Astrocyte of the hippocampus (primary cell): ENCODE data around the gene ERC1.
"Not testable (repeated sequence)": the region's sequence is repeated elsewhere in the genome, so short reads cannot be mapped to it uniquely, and the experiment has no call there.

ENCODE experiments used
- DNase-seq: peaks from one replicate; pipeline ENCODE4 v3.0.0; 2011; ENCODE audit warnings: low read depth, low spot score

The ERC1 gene

GRCh38 chr12:1185460-1186182 is 194.6 kb downstream of the ERC1 start:
- no peak for DNase-seq

DNA sequence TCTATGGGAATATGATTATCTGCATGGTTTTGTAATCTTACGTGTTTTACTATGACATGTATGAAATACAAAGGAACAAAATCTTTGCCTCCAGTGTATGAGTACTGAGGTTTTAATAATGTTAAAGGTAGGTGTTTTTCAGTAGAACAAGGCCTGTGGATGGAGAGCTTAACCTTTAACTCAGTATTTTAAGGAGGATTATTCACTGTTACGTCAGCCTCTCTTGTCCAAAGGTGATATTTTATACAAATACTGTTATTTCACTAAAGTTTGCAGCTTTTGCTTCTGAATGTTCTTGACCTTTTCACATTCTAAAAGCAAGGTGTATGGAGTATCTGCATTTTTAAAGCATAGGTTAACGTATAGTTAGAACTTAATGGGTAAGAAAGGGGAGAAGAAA is 195.3 kb downstream of the ERC1 start:
- no peak for DNase-seq

- no peak for DNase-seq
These were observed 197.0 kb downstream of the ERC1 start for GRCh38 chr12:1188016-1188415.

DNA sequence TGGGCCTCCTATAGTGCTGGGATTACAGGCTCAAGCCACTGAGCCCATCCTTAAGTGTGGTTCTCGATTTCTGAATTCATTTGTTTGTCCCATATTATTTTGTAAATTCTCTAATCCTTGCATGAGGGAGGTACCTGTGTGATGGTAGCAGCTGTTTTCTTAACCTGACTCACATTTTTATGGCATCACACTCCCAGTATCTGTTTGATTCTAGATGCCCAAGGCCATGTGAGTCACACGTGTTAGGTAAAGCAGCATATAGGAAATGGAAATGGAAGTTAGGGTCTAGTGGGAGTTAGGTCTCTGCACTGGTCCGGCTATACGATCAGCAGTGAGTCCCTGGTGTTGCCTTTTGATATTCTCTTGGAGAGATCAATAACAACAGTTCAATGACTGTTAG is 198.1 kb downstream of the ERC1 start:
- no peak for DNase-seq

GRCh38 chr12:1195513-1195912 is 204.5 kb downstream of the ERC1 start:
- no peak for DNase-seq

DNA sequence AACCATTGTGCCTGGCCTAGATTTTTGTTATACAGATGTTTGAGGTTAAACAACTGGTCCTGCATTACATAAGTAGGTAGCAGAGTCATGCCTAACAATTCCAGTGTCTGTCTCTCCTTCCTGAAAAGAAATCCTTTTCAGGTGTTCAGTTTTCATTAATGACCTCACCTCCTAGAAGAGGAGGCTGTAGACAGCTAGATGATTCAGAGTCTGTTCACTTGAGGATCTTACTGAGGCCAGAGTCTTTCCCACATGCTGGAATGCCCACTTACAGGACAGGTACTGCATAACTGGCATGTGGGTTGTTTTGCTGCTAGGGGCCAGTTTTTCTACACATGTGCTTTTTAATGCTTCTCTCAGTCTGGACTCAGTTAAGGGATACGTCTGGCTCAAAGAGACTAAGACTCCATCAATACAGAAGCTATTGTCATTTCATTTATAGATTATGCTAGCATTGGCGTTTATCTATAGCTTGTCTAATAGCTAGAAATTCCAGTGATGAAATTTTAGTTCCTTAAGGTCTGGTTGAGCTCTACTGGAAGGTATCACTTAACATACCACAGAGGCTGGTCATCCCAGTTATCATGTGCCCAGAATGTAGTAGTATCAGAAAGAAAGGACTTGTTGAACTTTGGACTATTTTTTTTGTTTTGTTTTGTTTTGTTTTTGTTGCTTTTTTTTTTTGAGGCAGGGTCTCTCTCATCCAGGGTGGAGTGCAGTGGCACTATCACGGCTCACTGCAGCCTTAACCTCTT is 206.4 kb downstream of the ERC1 start:
- peak; percentile 58 for DNase-seq

DNA sequence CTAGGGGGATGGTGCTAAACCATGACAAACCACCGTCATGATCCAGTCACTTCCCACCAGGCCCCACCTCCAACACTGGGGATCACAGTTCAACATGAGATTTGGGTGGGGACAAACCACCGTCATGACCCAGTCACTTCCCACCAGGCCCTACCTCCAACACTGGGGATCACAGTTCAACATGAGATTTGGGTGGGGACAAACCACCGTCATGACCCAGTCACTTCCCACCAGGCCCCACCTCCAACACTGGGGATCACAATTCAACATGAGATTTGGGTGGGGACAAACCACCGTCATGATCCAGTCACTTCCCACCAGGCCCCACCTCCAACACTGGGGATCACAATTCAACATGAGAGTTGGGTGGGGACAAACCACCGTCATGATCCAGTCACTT is 207.8 kb downstream of the ERC1 start:
- DNase-seq = not testable (repeated sequence)

DNA sequence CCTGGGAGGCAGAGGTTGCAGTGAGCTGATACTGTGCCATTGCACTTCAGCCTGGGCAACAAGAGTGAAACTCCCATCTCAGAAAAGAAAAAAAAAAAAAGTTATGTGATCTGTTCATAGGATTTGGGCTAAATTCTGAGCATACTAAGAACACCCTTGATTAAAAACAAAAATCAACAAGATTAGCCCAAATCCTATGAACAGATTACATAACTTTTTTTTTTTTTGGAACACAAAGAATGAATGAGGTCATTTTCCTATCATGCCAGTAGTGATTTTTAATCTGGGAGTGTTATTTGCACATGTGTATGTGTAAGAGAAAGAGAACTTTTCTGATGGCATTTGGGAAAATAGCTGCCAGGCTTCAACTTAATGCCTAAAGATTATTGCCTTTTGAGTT is 208.7 kb downstream of the ERC1 start:
- DNase-seq = no peak

GRCh38 chr12:1201030-1201429 is 210.0 kb downstream of the ERC1 start:
- no peak for DNase-seq

GRCh38 chr12:1201886-1202285 is 210.9 kb downstream of the ERC1 start:
- DNase-seq = no peak

DNA sequence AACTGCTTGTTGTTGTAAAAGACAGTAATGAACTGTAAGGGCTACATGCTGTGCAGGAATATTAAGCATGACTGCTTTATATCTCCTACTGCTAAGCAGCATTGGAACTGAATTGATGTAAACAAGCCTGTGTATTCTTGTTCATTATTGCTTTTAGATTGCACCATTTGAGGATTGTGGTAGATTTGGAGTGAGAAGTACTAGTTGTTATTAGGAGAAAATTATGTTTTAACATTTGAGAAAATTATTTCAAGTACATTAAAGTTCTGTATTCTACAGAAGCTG is 212.7 kb downstream of the ERC1 start:
- DNase-seq = no peak

DNA sequence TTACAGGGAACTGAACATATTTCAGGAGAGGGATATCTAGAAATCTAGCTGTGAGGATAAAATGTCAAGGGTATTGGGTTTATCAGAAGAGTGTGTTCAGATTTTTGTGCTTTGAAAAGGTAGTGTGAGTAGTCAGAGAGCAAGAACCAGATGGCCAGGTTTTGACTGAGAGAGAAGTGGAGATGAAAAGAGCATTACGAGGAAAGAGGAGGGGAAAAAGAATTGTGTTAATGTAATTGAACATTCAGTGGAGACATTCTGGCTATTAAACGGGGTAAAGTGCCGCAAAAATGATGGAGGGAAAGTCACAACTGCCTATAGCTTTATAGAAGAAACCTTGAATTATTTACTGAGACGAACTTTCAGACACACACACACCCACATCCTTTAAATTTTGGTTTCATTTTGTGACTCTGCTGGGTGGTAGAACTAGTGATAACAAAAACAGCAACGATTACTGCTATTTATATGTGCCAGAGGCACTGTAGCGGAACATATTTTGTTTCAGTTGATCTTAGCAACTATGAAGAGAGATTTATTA is 213.6 kb downstream of the ERC1 start:
- DNase-seq = peak; percentile 16

GRCh38 chr12:1205512-1206060 is 214.6 kb downstream of the ERC1 start:
- peak; percentile 35 for DNase-seq

DNA sequence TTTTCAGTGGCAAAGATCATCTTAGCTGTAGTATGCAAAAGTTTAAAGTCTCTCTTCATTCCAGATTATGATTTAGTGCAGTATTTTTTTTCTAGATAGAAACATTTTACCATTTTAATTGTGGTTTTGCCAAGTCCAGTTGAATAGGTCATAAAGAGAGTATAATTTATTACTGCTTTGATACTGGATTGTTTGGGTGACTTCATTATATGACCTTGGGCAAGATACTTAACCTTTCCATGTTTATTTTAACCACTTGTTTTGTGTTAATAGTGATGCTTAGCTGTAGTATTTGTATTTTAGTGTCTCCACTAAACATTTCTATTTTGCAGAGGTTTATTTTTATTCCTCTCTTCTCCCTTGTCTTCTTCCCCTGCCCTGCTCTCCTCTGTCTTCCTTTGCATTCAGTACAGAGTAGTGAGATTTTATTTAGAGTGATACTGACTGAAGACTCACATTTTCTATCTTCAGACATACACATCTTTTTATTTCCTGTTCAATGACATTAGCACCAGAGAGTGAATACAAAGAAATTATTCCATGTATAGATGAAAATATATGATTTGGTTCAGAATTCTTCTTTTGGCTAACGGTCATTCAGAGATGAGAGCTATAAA is 215.2 kb downstream of the ERC1 start:
- no peak for DNase-seq

- DNase-seq = no peak
These were observed 216.3 kb downstream of the ERC1 start for GRCh38 chr12:1207276-1207675.

- not testable (repeated sequence) for DNase-seq
These were observed 217.7 kb downstream of the ERC1 start for GRCh38 chr12:1208719-1209118.

DNA sequence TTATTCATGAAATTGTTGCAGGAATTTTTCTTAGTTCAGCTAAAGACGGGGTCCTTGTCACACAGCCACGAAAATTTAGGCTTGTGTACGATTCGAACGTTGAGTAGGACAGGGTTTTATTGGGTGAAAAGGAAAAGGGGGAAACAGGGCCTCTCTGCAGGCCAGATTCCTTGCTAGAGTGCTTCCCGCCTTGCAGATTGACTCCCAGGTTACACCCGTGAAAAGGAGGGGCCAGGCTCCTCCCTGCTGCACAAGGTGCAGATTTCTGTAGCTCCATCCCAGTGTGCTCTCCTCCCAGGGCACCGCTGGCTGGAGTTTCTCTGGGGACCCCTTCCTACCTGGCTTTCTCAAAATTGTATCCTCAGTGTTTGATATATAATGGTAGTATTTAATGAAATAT is 221.5 kb downstream of the ERC1 start:
- no peak for DNase-seq

DNA sequence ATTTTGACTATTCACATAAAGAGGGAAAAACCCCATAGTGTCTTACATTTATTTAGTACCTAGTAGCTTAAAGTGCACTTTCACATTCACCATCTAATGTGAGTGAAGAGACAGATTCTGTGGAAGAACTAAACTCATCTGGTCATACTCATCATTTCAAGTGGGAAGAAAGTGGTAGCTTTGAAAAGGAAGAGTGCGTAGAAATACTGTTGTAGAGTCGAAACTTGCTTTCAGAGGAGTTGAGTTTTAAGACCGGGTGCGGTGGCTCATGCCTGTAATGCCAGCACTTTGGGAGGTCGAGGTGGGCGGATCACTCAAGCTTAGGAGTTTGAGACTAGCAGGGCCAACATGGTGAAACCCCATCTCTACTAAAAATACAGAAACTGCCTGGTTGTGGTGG is 222.2 kb downstream of the ERC1 start:
- no peak for DNase-seq

- no peak for DNase-seq
These were observed 222.7 kb downstream of the ERC1 start for GRCh38 chr12:1213618-1214205.

GRCh38 chr12:1216560-1216959 is 225.5 kb downstream of the ERC1 start:
- no peak for DNase-seq

DNA sequence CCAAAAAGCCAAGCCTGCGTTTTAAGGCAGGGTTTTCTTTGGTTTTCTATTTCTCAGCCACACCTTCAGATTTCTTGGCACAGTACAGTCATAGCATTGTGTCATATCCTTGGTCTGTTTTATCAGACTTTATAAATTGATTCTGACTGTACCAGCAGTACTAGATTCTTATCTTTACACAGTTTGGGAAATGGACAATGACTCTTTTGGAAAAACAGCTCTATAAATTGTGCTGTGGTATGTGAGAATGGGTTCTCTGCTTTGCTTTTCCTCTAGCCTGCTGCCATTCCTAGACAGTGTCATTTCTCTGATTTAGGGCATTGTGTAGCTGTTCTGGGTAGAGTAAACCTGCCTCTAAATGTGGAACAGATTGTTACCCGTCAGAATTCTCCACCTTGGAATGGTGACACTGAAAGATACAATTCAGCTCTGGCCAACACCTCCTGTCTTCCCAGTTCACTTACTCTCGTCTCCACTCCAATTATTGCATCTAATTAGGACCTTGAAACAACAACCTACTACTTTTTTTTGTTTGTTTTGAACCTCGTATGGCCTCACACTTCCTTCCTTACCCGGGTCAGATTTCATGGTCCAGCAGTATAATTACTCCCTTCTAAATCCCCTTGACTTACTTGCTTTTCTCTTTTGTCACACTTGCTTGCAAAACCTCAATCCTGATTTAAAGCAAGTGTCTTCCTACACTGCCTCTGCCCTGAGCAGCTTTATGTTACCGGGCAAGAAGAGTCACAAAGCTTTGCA is 226.3 kb downstream of the ERC1 start:
- peak; percentile 61 for DNase-seq
